Measurements from ENCODE around the gene RPRD1A. TPM values are rescaled to one million over a fixed set of nuclear protein-coding genes. Genes with fewer than 3 reads are reported as not detected.

The RPRD1A gene
- polyA plus RNA-seq, 1 donor (not counting 4 experiments of a cell fraction or from before 2014, with no cell fraction given), result 55.5 TPM

GRCh38 chr18:36017232-36017631 lies 50.1 kb downstream of the RPRD1A start:
- DNase-seq (ENCODE audit: low read depth, low spot score) (no peak), FAIRE-seq (no peak)
- Histone ChIP-seq H3K9me3 (ENCODE audit: control insufficient read depth, low read depth, low read length) (no peaks in the 10 kb centered on the region), H3K4me1 (ENCODE audit: control insufficient read depth, extremely low read depth, insufficient read depth, low read length) (no peaks in the 10 kb centered on the region), H2AFZ (ENCODE audit: control insufficient read depth, low read length) (no peak overlapping the region), H3K4me2 (ENCODE audit: control insufficient read depth, extremely low read depth, insufficient read depth, low read depth, low read length) (no peak overlapping the region), H3K9me1 (ENCODE audit: control insufficient read depth, extremely low read depth, insufficient read depth, low read length) (no peaks in the 10 kb centered on the region), H3K9ac (ENCODE audit: control insufficient read depth, extremely low read depth, insufficient read depth, low read length) (no peak overlapping the region), H3K4me3 (ENCODE audit: control insufficient read depth in 2 of 3, extremely low read depth in 1 of 3, insufficient read depth in 2 of 3, low read depth in 1 of 3, low read length in 3 of 3) (no peak overlapping the region), H3K79me2 (ENCODE audit: control insufficient read depth, insufficient read depth, low read length) (no peaks in the 10 kb centered on the region), H3K27ac (ENCODE audit: control insufficient read depth, insufficient read depth, low read length) (no peak overlapping the region), H3K36me3 (ENCODE audit: control insufficient read depth in 2 of 2, extremely low read depth in 1 of 2, insufficient read depth in 2 of 2, low read length in 2 of 2) (no peaks in the 10 kb centered on the region), H4K20me1 (ENCODE audit: control insufficient read depth, extremely low read depth, insufficient read depth, low read length) (no peaks in the 10 kb centered on the region), H3K27me3 (ENCODE audit: control insufficient read depth, extremely low read depth, insufficient read depth, low read length) (no peaks in the 10 kb centered on the region)
- dilution Hi-C loops (cut with MboI; ENCODE audit: extremely low pct_ligation_motif_present, low sequenced_read_pairs), result no loop called here
- TF ChIP-seq EZH2 (IDR thresholded peaks at IDR 0.05; ENCODE audit: low read length) (no peak), CTCF (optimal IDR thresholded peaks at IDR 0.05 in 1 of 3, IDR thresholded peaks at IDR 0.05 in 1 of 3, conservative IDR thresholded peaks at IDR 0.05 in 1 of 3; ENCODE audit: extremely low read depth in 1 of 3, insufficient read depth in 2 of 3, low read length in 3 of 3) (no peak)

GRCh38 chr18:36015629-36016028 lies 51.7 kb downstream of the RPRD1A start:
- Histone ChIP-seq H3K36me3 (ENCODE audit: control insufficient read depth in 2 of 2, extremely low read depth in 1 of 2, insufficient read depth in 2 of 2, low read length in 2 of 2) (no peaks in the 10 kb centered on the region), H4K20me1 (ENCODE audit: control insufficient read depth, extremely low read depth, insufficient read depth, low read length) (no peaks in the 10 kb centered on the region), H3K79me2 (ENCODE audit: control insufficient read depth, insufficient read depth, low read length) (no peaks in the 10 kb centered on the region), H3K4me2 (ENCODE audit: control insufficient read depth, extremely low read depth, insufficient read depth, low read depth, low read length) (no peak overlapping the region), H3K4me3 (ENCODE audit: control insufficient read depth in 2 of 3, extremely low read depth in 1 of 3, insufficient read depth in 2 of 3, low read depth in 1 of 3, low read length in 3 of 3) (no peak overlapping the region), H3K4me1 (ENCODE audit: control insufficient read depth, extremely low read depth, insufficient read depth, low read length) (no peaks in the 10 kb centered on the region), H3K9me1 (ENCODE audit: control insufficient read depth, extremely low read depth, insufficient read depth, low read length) (no peaks in the 10 kb centered on the region), H3K9ac (ENCODE audit: control insufficient read depth, extremely low read depth, insufficient read depth, low read length) (no peak overlapping the region), H3K9me3 (ENCODE audit: control insufficient read depth, low read depth, low read length) (no peaks in the 10 kb centered on the region), H3K27ac (ENCODE audit: control insufficient read depth, insufficient read depth, low read length) (no peak overlapping the region), H3K27me3 (ENCODE audit: control insufficient read depth, extremely low read depth, insufficient read depth, low read length) (no peaks in the 10 kb centered on the region), H2AFZ (ENCODE audit: control insufficient read depth, low read length) (no peak overlapping the region)
- TF ChIP-seq CTCF (optimal IDR thresholded peaks at IDR 0.05 in 1 of 3, IDR thresholded peaks at IDR 0.05 in 1 of 3, conservative IDR thresholded peaks at IDR 0.05 in 1 of 3; ENCODE audit: extremely low read depth in 1 of 3, insufficient read depth in 2 of 3, low read length in 3 of 3), result no peak
- no peak for TF ChIP-seq EZH2 (IDR thresholded peaks at IDR 0.05; ENCODE audit: low read length)
- DNase-seq (ENCODE audit: low read depth, low spot score) (no peak), FAIRE-seq (no peak)
- dilution Hi-C loops (cut with MboI; ENCODE audit: extremely low pct_ligation_motif_present, low sequenced_read_pairs), result no loop called here

All from keratinocyte (primary cell).